Measurements from ENCODE around the gene SLC7A11. TPM values are rescaled to one million over a fixed set of nuclear protein-coding genes. Genes with fewer than 3 reads are reported as not detected.

Gene SLC7A11
- total and polyA plus RNA-seq, 2 of the 4 experiments (the other 2 are of a cell fraction): 8.3 to 24.7 TPM

- no peak overlapping the region for H2BK5ac ChIP-seq (ENCODE audit: low read depth, low read length, poor library complexity, severe bottlenecking)
- no peak overlapping the region for H3K9ac ChIP-seq (ENCODE audit: low read depth, low read length)
- intact Hi-C loops (cut with micrococcal nuclease): no loop called here
- H2AK5ac ChIP-seq (ENCODE audit: low read depth, low read length): no peak overlapping the region
- no peak overlapping the region for H4K5ac ChIP-seq (ENCODE audit: low read depth, low read length)
- no peak overlapping the region for H3K4ac ChIP-seq (ENCODE audit: low read depth, low read length)
- no peaks in the 10 kb centered on the region for H3K36me3 ChIP-seq (ENCODE audit: control insufficient read depth, insufficient read depth, low read length)
- no peaks in the 10 kb centered on the region for H3K9me3 ChIP-seq (ENCODE audit: control insufficient read depth, insufficient read depth, low read length)
- H3K23ac ChIP-seq (ENCODE audit: low read depth, low read length): no peak overlapping the region
- H4K8ac ChIP-seq (ENCODE audit: low read depth in 2 of 2, low read length in 2 of 2): no peak overlapping the region
- dilution Hi-C loops (cut with HindIII; ENCODE audit: low sequenced_read_pairs, unreplicated experiment): no loop called here
- no peak overlapping the region for H3K4me2 ChIP-seq (ENCODE audit: low read depth, low read length)
- H2BK120ac ChIP-seq (ENCODE audit: low read depth, low read length): no peak overlapping the region
- H4K20me1 ChIP-seq (ENCODE audit: insufficient read depth, low read length): no peaks in the 10 kb centered on the region
- no peak overlapping the region for H2AFZ ChIP-seq (replicated peaks; ENCODE audit: low read length, poor library complexity)
- no peak overlapping the region for H2BK15ac ChIP-seq (ENCODE audit: low read depth, low read length)
- no peak overlapping the region for H2BK20ac ChIP-seq (ENCODE audit: low read depth, low read length)
- no peak overlapping the region for H3K27ac ChIP-seq (ENCODE audit: insufficient read depth, low read length)
- ChIA-PET CTCF (no interaction called here), POLR2A (ENCODE audit: unreplicated experiment) (no interaction called here)
- no peak overlapping the region for H2AK9ac ChIP-seq (replicated peaks; ENCODE audit: low read depth, low read length, poor library complexity)
- no peak for TF ChIP-seq MAFK (IDR thresholded peaks at IDR 0.05; ENCODE audit: low read depth, low read length)
- no peak for TF ChIP-seq BHLHE40 (IDR thresholded peaks at IDR 0.05; ENCODE audit: low read depth, low read length)
- no peak for TF ChIP-seq CHD1 (IDR thresholded peaks at IDR 0.05; ENCODE audit: low read depth, low read length)
- TF ChIP-seq CEBPB (IDR thresholded peaks at IDR 0.05; ENCODE audit: low read depth, low read length): no peak
- TF ChIP-seq SMC3 (IDR thresholded peaks at IDR 0.05; ENCODE audit: low read depth, low read length): no peak
- no peak for TF ChIP-seq CTCF (conservative IDR thresholded peaks at IDR 0.05; ENCODE audit: low read depth, low read length)
- no peak for TF ChIP-seq RCOR1 (IDR thresholded peaks at IDR 0.05; ENCODE audit: insufficient replicate concordance, low read length)
- no peak for TF ChIP-seq RAD21 (IDR thresholded peaks at IDR 0.05; ENCODE audit: low read length)
- TF ChIP-seq FOS (IDR thresholded peaks at IDR 0.05; ENCODE audit: low read depth, low read length): no peak
- TF ChIP-seq ELK1 (IDR thresholded peaks at IDR 0.05; ENCODE audit: borderline replicate concordance, low read depth, low read length): no peak
- TF ChIP-seq USF2 (IDR thresholded peaks at IDR 0.05; ENCODE audit: low read depth, low read length): no peak
- TF ChIP-seq RFX5 (IDR thresholded peaks at IDR 0.05; ENCODE audit: low read depth, low read length): no peak
- TF ChIP-seq NFE2L2 (IDR thresholded peaks at IDR 0.05; ENCODE audit: low read depth, low read length): no peak
- TF ChIP-seq MAZ (IDR thresholded peaks at IDR 0.05; ENCODE audit: borderline replicate concordance, low read depth, low read length): no peak
- TF ChIP-seq POLR2A (IDR thresholded peaks at IDR 0.05; ENCODE audit: low read depth, low read length): no peak
- H3K18ac ChIP-seq (ENCODE audit: low read depth, low read length): no peak overlapping the region
- DNase-seq (no peak), ATAC-seq (ENCODE audit: low read depth) (no peak)
- no peak overlapping the region for H4K91ac ChIP-seq (ENCODE audit: insufficient read depth, low read depth, low read length)
- no peak overlapping the region for H3K56ac ChIP-seq (ENCODE audit: extremely low read depth, insufficient read depth, low read length)
- no peaks in the 10 kb centered on the region for H3K4me1 ChIP-seq (ENCODE audit: control insufficient read depth, insufficient read depth, low read length)
- in situ Hi-C loops (cut with MboI; ENCODE audit: low sequenced_read_pairs): no loop called here
- H3K14ac ChIP-seq (replicated peaks; ENCODE audit: low read depth, low read length): no peak overlapping the region
- BruUV-seq (replicated peaks): no TSS peak
- H3K9me1 ChIP-seq (ENCODE audit: insufficient read depth, low read length): no peaks in the 10 kb centered on the region
- H3K79me1 ChIP-seq (ENCODE audit: low read depth in 1 of 2, low read length in 2 of 2): no peaks in the 10 kb centered on the region
- no peak overlapping the region for H3K4me3 ChIP-seq (ENCODE audit: insufficient read depth, low read depth, low read length)
- no peaks in the 10 kb centered on the region for H3K27me3 ChIP-seq (ENCODE audit: control insufficient read depth, insufficient read depth, low read length)
Measured at GRCh38 chr4:138140879-138141278, 101.3 kb downstream of the SLC7A11 start.

Data from IMR-90 (cell line).